Activated CD8-positive, alpha-beta T cell treated with anti-CD3 and anti-CD28 coated beads for 36 hours (primary cell): ENCODE data around the gene ARMC5. TPM values are rescaled to one million over a fixed set of nuclear protein-coding genes. Genes with fewer than 3 reads are reported as not detected.

Source experiments
- ATAC-seq: fragments of 200-7000 bp; cut with Tn5 transposase; one replicate; pipeline ENCODE4 v1.10.0; 2021; ENCODE audit warnings: mild to moderate bottlenecking, moderate library complexity
- CTCF ChIA-PET: fragments of 350-600 bp; sonication (Branson Sonifier 250); formaldehyde crosslinking; loops from one replicate; lab custom pipeline; 2021; ENCODE audit warnings: antibody characterized with exemption; lab: Charles Lee
- POLR2A ChIA-PET: fragments of 350-600 bp; sonication (Branson Sonifier 250); formaldehyde crosslinking; loops from one replicate; lab custom pipeline; 2021; ENCODE audit warnings: antibody characterized with exemption; lab: Charles Lee
- DNase-seq: peaks from one replicate; pipeline ENCODE4 v3.0.0-alpha.2; 2020
- H3K27ac Mint-ChIP-seq: one replicate; pipeline ENCODE4 v1.8.0; 2021; ENCODE audit warnings: mild to moderate bottlenecking, mixed read lengths
- H3K27me3 Mint-ChIP-seq: one replicate; pipeline ENCODE4 v1.8.0; 2021; ENCODE audit warnings: mixed read lengths
- H3K36me3 Mint-ChIP-seq: one replicate; pipeline ENCODE4 v1.8.0; 2021; ENCODE audit warnings: low read depth, mixed read lengths
- H3K4me1 Mint-ChIP-seq: one replicate; pipeline ENCODE4 v1.8.0; 2021; ENCODE audit warnings: low read depth, mixed read lengths
- H3K4me3 Mint-ChIP-seq: one replicate; pipeline ENCODE4 v1.8.0; 2021; ENCODE audit warnings: mild to moderate bottlenecking, moderate library complexity, mixed read lengths
- H3K9me3 Mint-ChIP-seq: one replicate; pipeline ENCODE4 v1.8.0; 2021; ENCODE audit warnings: mixed read lengths
- intact Hi-C: fragments of 100-400 bp; cut with micrococcal nuclease; formaldehyde crosslinking; loops from one replicate; pipeline ENCODE4 v1.10.0; 2022
- total RNA-seq, 2 experiments: library from RNA; stranded (reverse); gene quantifications; one replicate each; pipeline ENCODE4 v1.2.3, GENCODE V29; 2021
- TF ChIP-seq, protein P1 (sequence below): fragments of 200-600 bp; IDR thresholded peaks from one replicate; pipeline ENCODE4 v1.8.0; 2022; ENCODE audit warnings: antibody characterized with exemption, mild to moderate bottlenecking

The ARMC5 gene, protein sequence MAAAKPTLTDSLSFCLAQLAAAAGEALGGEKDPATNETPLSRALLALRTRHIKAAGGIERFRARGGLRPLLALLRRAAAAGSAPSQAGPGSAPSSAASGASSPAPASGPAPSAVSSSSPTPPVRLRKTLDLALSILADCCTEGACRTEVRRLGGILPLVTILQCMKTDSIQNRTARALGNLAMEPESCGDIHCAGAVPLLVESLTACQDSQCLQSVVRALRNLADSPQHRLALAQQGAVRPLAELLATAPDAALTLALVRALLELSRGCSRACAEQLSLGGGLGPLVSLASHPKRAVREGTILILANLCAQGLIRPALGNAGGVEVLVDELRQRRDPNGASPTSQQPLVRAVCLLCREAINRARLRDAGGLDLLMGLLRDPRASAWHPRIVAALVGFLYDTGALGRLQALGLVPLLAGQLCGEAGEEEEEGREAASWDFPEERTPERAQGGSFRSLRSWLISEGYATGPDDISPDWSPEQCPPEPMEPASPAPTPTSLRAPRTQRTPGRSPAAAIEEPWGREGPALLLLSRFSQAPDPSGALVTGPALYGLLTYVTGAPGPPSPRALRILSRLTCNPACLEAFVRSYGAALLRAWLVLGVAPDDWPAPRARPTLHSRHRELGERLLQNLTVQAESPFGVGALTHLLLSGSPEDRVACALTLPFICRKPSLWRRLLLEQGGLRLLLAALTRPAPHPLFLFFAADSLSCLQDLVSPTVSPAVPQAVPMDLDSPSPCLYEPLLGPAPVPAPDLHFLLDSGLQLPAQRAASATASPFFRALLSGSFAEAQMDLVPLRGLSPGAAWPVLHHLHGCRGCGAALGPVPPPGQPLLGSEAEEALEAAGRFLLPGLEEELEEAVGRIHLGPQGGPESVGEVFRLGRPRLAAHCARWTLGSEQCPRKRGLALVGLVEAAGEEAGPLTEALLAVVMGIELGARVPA
- 10 to 100 TPM in 1 of 2 experiments, 1 to 10 TPM in 1; 8.2 to 10.0 TPM for total RNA-seq

DNA sequence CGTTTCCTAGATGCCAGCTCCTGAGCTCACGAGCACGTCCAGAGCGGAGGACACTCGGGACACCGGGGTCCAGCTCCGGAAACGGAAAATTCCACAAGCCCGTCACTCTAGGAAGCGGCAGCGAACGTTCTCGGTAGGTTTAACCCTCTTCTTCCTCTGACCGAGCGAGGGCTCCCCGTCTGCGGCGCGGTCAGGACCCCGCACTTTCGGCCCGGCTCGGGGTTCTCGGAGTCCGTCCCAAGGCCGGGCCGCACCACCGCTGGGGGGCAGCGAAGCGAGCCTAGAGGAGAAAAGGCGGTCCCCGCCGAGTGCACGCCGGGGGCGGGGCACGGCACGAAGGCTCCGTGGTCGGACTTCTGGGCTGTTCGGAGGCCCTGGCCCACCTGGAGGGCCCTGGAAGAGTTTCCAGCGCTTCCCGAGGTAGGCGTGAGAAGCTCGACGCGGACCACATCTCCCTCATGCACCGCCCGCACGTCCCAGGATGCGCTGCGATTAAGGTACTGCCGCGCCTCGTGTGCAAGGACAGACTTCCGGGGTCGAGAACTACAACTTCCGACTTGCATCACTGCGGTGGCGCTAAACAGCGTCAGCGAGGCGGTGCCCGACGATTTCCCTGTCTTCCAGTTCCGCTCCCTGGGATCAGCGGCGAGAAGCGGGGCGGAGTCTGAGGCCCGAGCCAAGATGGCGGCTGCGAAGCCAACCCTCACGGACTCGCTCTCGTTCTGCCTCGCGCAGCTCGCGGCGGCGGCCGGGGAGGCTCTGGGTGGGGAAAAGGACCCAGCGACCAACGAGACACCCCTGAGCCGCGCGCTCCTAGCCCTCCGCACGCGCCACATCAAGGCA lies at the start of gene ARMC5:
Gene ARMC5 (plus strand): TSS at position 658 of the 843 bp plus-strand sequence. CDS start 24 bp downstream, at position 682.
- peaks cover 29% of the 10 kb centered on the region for H3K36me3 Mint-ChIP-seq
- ChIA-PET POLR2A (interaction anchor here (0.5 to 4.8 kb wide), 24 partner anchors 11 to 502 kb away, joined by 3 to 26 read pairs (median 4); partner anchors contain the start of genes FUS, PYDC1, RUSF1 and SETD1A), CTCF (interaction anchor here (0.9 to 5.1 kb wide), 19 partner anchors 8 to 505 kb away, joined by 3 to 70 read pairs (median 7); partner anchors contain the start of genes RUSF1, TGFB1I1, ZNF267 and ZNF646)
- peak within 1 kb of the TSS; percentile 91 for H3K4me3 Mint-ChIP-seq
- ATAC-seq (peak; percentile 77), DNase-seq (peak; percentile 98)
- intact Hi-C loops: loop anchor here (10.0 kb wide), 1 partner anchor 406 kb away; no protein-coding TSS in a partner anchor
- peak within 1 kb of the TSS; percentile 97 for H3K27ac Mint-ChIP-seq
- no peaks in the 10 kb centered on the region for H3K27me3 Mint-ChIP-seq
- TF ChIP-seq, protein P1, sequence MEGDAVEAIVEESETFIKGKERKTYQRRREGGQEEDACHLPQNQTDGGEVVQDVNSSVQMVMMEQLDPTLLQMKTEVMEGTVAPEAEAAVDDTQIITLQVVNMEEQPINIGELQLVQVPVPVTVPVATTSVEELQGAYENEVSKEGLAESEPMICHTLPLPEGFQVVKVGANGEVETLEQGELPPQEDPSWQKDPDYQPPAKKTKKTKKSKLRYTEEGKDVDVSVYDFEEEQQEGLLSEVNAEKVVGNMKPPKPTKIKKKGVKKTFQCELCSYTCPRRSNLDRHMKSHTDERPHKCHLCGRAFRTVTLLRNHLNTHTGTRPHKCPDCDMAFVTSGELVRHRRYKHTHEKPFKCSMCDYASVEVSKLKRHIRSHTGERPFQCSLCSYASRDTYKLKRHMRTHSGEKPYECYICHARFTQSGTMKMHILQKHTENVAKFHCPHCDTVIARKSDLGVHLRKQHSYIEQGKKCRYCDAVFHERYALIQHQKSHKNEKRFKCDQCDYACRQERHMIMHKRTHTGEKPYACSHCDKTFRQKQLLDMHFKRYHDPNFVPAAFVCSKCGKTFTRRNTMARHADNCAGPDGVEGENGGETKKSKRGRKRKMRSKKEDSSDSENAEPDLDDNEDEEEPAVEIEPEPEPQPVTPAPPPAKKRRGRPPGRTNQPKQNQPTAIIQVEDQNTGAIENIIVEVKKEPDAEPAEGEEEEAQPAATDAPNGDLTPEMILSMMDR: peak; percentile 73
- no peaks in the 10 kb centered on the region for H3K9me3 Mint-ChIP-seq
- H3K4me1 Mint-ChIP-seq: peaks cover 39% of the 10 kb centered on the region

DNA sequence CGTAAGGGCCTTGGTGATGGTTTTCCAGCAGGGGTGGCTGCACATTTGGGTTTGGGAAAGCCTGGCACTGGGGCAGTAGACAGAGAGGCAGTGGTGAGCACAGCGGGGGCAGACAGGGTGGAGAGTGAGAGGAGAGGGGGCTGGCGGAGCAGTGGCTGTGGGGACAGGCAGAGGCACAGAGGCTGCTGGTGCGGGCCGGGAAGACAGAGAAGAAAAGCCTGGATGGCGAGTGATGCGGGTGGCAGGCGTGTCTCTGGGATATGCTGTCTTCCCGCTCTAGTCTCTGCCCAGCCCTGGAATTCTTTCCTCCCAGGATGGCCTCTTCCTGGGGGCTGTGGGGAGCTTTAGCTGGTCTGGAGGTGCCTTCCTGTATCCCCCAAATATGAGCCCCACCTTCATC lies 49.2 kb upstream of the ARMC5 start:
- Mint-ChIP-seq H3K4me1 (peaks cover 2% of the 10 kb centered on the region), H3K4me3 (no peak overlapping the region), H3K27me3 (peaks cover 1% of the 10 kb centered on the region), H3K27ac (no peak overlapping the region), H3K36me3 (no peaks in the 10 kb centered on the region), H3K9me3 (no peaks in the 10 kb centered on the region)
- ChIA-PET POLR2A (no interaction called here), CTCF (no interaction called here)
- intact Hi-C loops: no loop called here
- TF ChIP-seq, protein P1: no peak
- no peak for DNase-seq
- ATAC-seq: no peak

DNA sequence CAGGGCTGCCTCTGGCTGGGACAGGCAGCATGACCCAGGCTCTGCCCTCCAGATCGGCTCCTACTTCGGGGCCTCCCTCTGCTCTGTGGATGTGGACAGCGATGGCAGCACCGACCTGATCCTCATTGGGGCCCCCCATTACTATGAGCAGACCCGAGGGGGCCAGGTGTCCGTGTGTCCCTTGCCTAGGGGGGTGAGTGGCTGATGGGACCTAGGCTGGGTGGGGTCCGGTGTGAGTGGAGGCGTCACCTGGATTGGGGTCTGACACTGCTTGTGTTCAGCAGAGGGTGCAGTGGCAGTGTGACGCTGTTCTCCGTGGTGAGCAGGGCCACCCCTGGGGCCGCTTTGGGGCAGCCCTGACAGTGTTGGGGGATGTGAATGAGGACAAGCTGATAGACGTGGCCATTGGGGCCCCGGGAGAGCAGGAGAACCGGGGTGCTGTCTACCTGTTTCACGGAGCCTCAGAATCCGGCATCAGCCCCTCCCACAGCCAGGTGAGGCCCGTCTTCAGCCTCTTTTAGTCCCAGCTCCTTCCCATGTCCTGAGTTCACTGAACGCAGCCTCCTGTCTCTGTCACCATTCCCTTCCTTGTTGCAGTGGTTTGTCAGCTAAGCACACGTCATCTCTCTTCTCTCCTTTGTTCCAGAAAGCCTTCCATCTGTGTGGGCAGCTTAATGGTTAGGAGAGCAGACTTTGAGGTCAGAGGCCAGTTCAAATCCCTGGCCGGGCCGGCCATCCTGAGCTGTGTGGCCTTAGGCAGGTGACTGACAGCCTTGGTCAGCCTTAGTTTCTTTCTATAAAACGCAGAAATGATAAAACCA lies 48.1 kb upstream of the ARMC5 start:
- H3K4me3 Mint-ChIP-seq: no peak overlapping the region
- TF ChIP-seq, protein P1: no peak
- peaks cover 5% of the 10 kb centered on the region for H3K4me1 Mint-ChIP-seq
- no peak overlapping the region for H3K27ac Mint-ChIP-seq
- H3K27me3 Mint-ChIP-seq: peaks cover 1% of the 10 kb centered on the region
- CTCF ChIA-PET: interaction anchor here (0.8 to 0.9 kb wide), 2 partner anchors 31 to 49 kb away, joined by 3 read pairs; partner anchors contain the start of gene ZNF843
- POLR2A ChIA-PET: no interaction called here
- DNase-seq (no peak), ATAC-seq (no peak)
- intact Hi-C loops: no loop called here
- no peaks in the 10 kb centered on the region for H3K9me3 Mint-ChIP-seq
- H3K36me3 Mint-ChIP-seq: no peaks in the 10 kb centered on the region

DNA sequence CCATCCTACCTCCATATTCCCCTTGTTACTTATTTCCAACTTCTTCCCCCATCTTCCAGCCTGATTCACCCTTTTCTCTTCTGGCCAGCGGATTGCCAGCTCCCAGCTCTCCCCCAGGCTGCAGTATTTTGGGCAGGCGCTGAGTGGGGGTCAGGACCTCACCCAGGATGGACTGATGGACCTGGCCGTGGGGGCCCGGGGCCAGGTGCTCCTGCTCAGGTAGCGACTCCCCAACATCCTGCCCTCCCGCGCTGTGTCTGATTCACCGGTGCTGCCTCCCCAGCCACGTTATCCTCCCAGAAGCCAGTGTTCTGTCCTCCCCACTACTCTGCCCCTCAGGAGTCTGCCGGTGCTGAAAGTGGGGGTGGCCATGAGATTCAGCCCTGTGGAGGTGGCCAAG lies 46.6 kb upstream of the ARMC5 start:
- intact Hi-C loops: no loop called here
- Mint-ChIP-seq H3K27ac (no peak overlapping the region), H3K36me3 (no peaks in the 10 kb centered on the region), H3K4me1 (peaks cover 7% of the 10 kb centered on the region), H3K27me3 (peaks cover 3% of the 10 kb centered on the region), H3K9me3 (no peaks in the 10 kb centered on the region), H3K4me3 (no peak overlapping the region)
- ATAC-seq: no peak
- TF ChIP-seq, protein P1: no peak
- POLR2A ChIA-PET: no interaction called here
- CTCF ChIA-PET: no interaction called here
- DNase-seq: no peak
